ENCODE measurements around the gene PRPF31. TPM values are rescaled to one million over a fixed set of nuclear protein-coding genes. Genes with fewer than 3 reads are reported as not detected.
"Not testable (repeated sequence)": the region's sequence is repeated elsewhere in the genome, so short reads cannot be mapped to it uniquely, and the experiment has no call there.

The PRPF31 gene
- polyA plus RNA-seq, 1 donor from 2014 or later, result 76.6 TPM

DNA sequence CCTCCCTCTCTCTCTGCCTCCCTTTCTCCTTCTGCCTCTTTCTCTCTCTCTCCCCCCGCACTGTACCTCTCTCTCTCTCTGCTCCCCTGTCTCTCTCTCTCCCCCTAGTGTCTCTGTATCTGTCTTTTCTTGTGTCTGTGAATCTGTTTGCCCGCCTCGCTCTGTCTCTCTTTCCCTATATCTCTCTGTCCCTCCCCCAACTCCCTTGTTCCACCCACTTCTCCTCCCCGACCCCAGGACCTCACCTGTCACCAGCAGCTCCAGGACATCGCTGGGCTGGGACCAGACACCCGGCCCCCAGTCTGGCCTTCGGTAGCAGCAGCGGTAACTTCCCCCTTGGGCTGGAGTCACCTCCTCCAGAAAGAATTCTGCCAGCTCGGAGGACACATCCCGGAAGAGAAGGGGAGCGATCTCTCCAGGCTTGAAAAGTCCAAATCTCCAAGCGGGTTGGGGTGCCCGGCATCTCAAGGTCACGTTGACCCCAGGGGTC is 18.9 kb upstream of the PRPF31 start:
- no peak overlapping the region for H3K27ac ChIP-seq (ENCODE audit: low read length)
- TF ChIP-seq RAD21 (conservative IDR thresholded peaks at IDR 0.05) (no peak), SMC3 (conservative IDR thresholded peaks at IDR 0.05; ENCODE audit: poor library complexity) (no peak), TAF1 (IDR thresholded peaks at IDR 0.05; ENCODE audit: low read depth) (no peak)
- H3F3A ChIP-seq (ENCODE audit: insufficient read depth, low read length, poor library complexity, severe bottlenecking), result no peaks in the 10 kb centered on the region
- H3K27me3 ChIP-seq (ENCODE audit: insufficient read depth, low read depth, low read length), result peaks cover 29% of the 10 kb centered on the region
- H2AFZ ChIP-seq (ENCODE audit: low read depth, low read length), result no peak overlapping the region
- H3K9me3 ChIP-seq (ENCODE audit: low read length), result no peaks in the 10 kb centered on the region
- no peak overlapping the region for H3K9ac ChIP-seq (ENCODE audit: low read length)
- no peak overlapping the region for H3K4me2 ChIP-seq (ENCODE audit: low read length)
- H3K36me3 ChIP-seq (ENCODE audit: insufficient read depth, low read length), result no peaks in the 10 kb centered on the region
- no peaks in the 10 kb centered on the region for H3K79me2 ChIP-seq (replicated peaks; ENCODE audit: insufficient read depth, low read length)
- no peak overlapping the region for H3K4me3 ChIP-seq (ENCODE audit: low read length)
- no peaks in the 10 kb centered on the region for H4K20me1 ChIP-seq (ENCODE audit: insufficient read depth)
- H3K9me2 ChIP-seq (ENCODE audit: insufficient read depth, low read length), result no peaks in the 10 kb centered on the region

DNA sequence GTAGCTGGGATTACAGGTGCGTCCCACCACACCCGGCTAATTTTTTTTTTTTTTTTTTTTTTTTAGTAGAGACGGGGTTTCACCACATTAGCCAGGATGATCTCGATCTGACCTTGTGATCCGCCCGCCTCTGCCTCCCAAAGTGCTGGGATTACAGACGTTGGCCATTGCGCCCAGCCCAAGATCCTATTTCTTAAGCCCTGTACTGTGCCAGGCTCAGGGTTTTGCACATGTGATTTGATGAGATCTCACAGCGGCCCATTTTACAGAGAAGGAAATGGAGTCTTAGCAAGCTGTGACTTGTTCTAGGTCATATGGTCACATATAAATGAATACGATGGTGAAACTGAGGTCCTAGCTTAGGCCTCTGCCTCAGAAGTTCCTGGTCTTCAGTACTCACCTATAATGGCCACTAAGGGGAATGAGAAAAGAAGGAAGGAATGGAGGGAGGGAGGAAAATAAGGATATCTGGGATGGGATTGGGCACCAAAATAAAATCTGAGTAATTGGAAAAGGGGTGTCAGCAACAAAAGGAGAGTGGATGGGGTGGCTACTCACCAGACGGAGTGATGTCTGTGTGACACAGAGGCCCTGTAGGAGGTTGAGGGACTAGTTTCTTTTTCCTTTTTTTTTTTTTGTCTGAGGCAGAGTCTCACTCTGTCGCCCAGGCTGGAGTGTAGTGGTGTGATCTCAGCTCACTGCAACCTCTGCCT is 16.2 kb upstream of the PRPF31 start:
- no peaks in the 10 kb centered on the region for H3K9me3 ChIP-seq (ENCODE audit: low read length)
- H3K27ac ChIP-seq (ENCODE audit: low read length), result no peak overlapping the region
- peaks cover 11% of the 10 kb centered on the region for H3K79me2 ChIP-seq (replicated peaks; ENCODE audit: insufficient read depth, low read length)
- no peaks in the 10 kb centered on the region for H4K20me1 ChIP-seq (ENCODE audit: insufficient read depth)
- H3K27me3 ChIP-seq (ENCODE audit: insufficient read depth, low read depth, low read length), result peaks cover 29% of the 10 kb centered on the region
- H3K4me2 ChIP-seq (ENCODE audit: low read length), result no peak overlapping the region
- H3K9me2 ChIP-seq (ENCODE audit: insufficient read depth, low read length), result no peaks in the 10 kb centered on the region
- no peak overlapping the region for H2AFZ ChIP-seq (ENCODE audit: low read depth, low read length)
- H3K4me3 ChIP-seq (ENCODE audit: low read length), result no peak overlapping the region
- TF ChIP-seq EP300 (conservative IDR thresholded peaks at IDR 0.05; ENCODE audit: poor library complexity, severe bottlenecking) (no peak), POLR2AphosphoS5 (IDR thresholded peaks at IDR 0.05) (no peak), RAD21 (conservative IDR thresholded peaks at IDR 0.05) (no peak), EZH2 (IDR thresholded peaks at IDR 0.05; ENCODE audit: borderline replicate concordance, insufficient read depth, low read length, poor library complexity, severe bottlenecking) (no peak)
- TF ChIP-seq, protein P1, sequence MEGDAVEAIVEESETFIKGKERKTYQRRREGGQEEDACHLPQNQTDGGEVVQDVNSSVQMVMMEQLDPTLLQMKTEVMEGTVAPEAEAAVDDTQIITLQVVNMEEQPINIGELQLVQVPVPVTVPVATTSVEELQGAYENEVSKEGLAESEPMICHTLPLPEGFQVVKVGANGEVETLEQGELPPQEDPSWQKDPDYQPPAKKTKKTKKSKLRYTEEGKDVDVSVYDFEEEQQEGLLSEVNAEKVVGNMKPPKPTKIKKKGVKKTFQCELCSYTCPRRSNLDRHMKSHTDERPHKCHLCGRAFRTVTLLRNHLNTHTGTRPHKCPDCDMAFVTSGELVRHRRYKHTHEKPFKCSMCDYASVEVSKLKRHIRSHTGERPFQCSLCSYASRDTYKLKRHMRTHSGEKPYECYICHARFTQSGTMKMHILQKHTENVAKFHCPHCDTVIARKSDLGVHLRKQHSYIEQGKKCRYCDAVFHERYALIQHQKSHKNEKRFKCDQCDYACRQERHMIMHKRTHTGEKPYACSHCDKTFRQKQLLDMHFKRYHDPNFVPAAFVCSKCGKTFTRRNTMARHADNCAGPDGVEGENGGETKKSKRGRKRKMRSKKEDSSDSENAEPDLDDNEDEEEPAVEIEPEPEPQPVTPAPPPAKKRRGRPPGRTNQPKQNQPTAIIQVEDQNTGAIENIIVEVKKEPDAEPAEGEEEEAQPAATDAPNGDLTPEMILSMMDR (IDR thresholded peaks at IDR 0.05; ENCODE audit: poor library complexity, severe bottlenecking), result no peak
- H3K36me3 ChIP-seq (ENCODE audit: insufficient read depth, low read length), result no peaks in the 10 kb centered on the region
- H3K9ac ChIP-seq (ENCODE audit: low read length), result no peak overlapping the region
- H3F3A ChIP-seq (ENCODE audit: insufficient read depth, low read length, poor library complexity, severe bottlenecking), result no peaks in the 10 kb centered on the region

DNA sequence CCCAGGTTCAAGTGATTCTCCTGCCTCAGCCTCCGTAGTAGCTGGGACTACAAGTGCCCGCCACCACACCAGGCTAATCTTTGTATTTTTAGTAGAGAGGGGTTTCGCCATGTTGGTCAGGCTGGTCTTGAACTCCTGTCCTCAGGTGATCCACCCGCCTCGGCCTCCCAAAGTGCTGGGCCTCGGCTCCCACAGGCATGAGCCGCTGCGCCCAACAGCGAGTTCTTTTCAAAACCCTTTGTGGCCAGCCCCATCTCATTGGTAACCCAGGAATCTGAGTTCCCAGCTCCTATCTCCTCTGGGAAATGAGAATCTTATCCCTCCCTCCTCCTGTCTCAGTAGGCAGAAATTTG is 15.7 kb upstream of the PRPF31 start:
- H3K9me3 ChIP-seq (ENCODE audit: low read length); H3K9ac ChIP-seq (ENCODE audit: low read length); H2AFZ ChIP-seq (ENCODE audit: low read depth, low read length); H3F3A ChIP-seq (ENCODE audit: insufficient read depth, low read length, poor library complexity, severe bottlenecking); H4K20me1 ChIP-seq (ENCODE audit: insufficient read depth); H3K9me2 ChIP-seq (ENCODE audit: insufficient read depth, low read length); H3K27ac ChIP-seq (ENCODE audit: low read length); H3K4me3 ChIP-seq (ENCODE audit: low read length); H3K4me2 ChIP-seq (ENCODE audit: low read length); H3K36me3 ChIP-seq (ENCODE audit: insufficient read depth, low read length): not testable (repeated sequence)
- H3K79me2 ChIP-seq (replicated peaks; ENCODE audit: insufficient read depth, low read length), result peaks cover 14% of the 10 kb centered on the region
- H3K27me3 ChIP-seq (ENCODE audit: insufficient read depth, low read depth, low read length), result peaks cover 28% of the 10 kb centered on the region

DNA sequence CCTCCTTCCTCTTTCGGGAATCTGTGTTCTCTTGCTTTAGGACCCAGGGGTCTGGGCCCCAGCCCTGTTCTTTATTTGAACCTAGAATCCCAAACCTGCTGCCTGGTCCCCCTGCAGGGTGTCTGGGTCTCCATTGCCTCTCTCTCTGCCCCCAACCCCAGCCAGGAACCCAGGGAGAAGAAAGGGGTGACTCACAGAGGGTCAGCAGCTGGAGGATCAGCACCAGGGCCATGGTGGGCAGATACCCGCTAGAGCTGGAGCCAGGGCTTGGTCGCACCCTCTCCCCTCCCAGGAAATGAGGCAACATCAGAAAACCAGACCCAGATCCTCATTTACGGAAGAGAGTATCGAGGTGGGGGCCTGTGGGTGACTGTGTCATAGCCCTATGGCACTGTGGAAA is 15.0 kb upstream of the PRPF31 start, which contains the start of gene OSCAR:
TSS of gene OSCAR (minus strand) at position 243 of the 400 bp plus-strand sequence. CDS start at position 232, 11 bp downstream.
- no peak within 1 kb of the TSS for H2AFZ ChIP-seq (ENCODE audit: low read depth, low read length)
- no peaks in the 10 kb centered on the region for H3K36me3 ChIP-seq (ENCODE audit: insufficient read depth, low read length)
- H3K9me3 ChIP-seq (ENCODE audit: low read length), result no peaks in the 10 kb centered on the region
- H3K27me3 ChIP-seq (ENCODE audit: insufficient read depth, low read depth, low read length), result peaks cover 21% of the 10 kb centered on the region
- no peaks in the 10 kb centered on the region for H4K20me1 ChIP-seq (ENCODE audit: insufficient read depth)
- peaks cover 16% of the 10 kb centered on the region for H3K79me2 ChIP-seq (replicated peaks; ENCODE audit: insufficient read depth, low read length)
- TF ChIP-seq, protein P2, sequence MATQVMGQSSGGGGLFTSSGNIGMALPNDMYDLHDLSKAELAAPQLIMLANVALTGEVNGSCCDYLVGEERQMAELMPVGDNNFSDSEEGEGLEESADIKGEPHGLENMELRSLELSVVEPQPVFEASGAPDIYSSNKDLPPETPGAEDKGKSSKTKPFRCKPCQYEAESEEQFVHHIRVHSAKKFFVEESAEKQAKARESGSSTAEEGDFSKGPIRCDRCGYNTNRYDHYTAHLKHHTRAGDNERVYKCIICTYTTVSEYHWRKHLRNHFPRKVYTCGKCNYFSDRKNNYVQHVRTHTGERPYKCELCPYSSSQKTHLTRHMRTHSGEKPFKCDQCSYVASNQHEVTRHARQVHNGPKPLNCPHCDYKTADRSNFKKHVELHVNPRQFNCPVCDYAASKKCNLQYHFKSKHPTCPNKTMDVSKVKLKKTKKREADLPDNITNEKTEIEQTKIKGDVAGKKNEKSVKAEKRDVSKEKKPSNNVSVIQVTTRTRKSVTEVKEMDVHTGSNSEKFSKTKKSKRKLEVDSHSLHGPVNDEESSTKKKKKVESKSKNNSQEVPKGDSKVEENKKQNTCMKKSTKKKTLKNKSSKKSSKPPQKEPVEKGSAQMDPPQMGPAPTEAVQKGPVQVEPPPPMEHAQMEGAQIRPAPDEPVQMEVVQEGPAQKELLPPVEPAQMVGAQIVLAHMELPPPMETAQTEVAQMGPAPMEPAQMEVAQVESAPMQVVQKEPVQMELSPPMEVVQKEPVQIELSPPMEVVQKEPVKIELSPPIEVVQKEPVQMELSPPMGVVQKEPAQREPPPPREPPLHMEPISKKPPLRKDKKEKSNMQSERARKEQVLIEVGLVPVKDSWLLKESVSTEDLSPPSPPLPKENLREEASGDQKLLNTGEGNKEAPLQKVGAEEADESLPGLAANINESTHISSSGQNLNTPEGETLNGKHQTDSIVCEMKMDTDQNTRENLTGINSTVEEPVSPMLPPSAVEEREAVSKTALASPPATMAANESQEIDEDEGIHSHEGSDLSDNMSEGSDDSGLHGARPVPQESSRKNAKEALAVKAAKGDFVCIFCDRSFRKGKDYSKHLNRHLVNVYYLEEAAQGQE (IDR thresholded peaks at IDR 0.05; ENCODE audit: borderline replicate concordance), result no peak
- no peak for TF ChIP-seq SMC3 (conservative IDR thresholded peaks at IDR 0.05; ENCODE audit: poor library complexity)
- no peak for TF ChIP-seq POLR2AphosphoS5 (IDR thresholded peaks at IDR 0.05)
- TF ChIP-seq, protein P1 (IDR thresholded peaks at IDR 0.05; ENCODE audit: poor library complexity, severe bottlenecking), result no peak
- TF ChIP-seq MXI1 (conservative IDR thresholded peaks at IDR 0.05; ENCODE audit: poor library complexity, severe bottlenecking), result no peak
- no peak for TF ChIP-seq RAD21 (conservative IDR thresholded peaks at IDR 0.05)
- TF ChIP-seq EZH2 (IDR thresholded peaks at IDR 0.05; ENCODE audit: borderline replicate concordance, insufficient read depth, low read length, poor library complexity, severe bottlenecking), result no peak
- no peak for TF ChIP-seq TAF1 (IDR thresholded peaks at IDR 0.05; ENCODE audit: low read depth)
- no peak for TF ChIP-seq EP300 (conservative IDR thresholded peaks at IDR 0.05; ENCODE audit: poor library complexity, severe bottlenecking)
- no peak within 1 kb of the TSS for H3K4me2 ChIP-seq (ENCODE audit: low read length)
- no peaks in the 10 kb centered on the region for H3K9me2 ChIP-seq (ENCODE audit: insufficient read depth, low read length)
- H3K4me3 ChIP-seq (ENCODE audit: low read length), result no peak within 1 kb of the TSS
- no peak within 1 kb of the TSS for H3K9ac ChIP-seq (ENCODE audit: low read length)
- no peaks in the 10 kb centered on the region for H3F3A ChIP-seq (ENCODE audit: insufficient read depth, low read length, poor library complexity, severe bottlenecking)
- H3K27ac ChIP-seq (ENCODE audit: low read length), result no peak within 1 kb of the TSS

Data from neural cell (in vitro differentiated cells).